ENCODE measurements around the gene BIVM. TPM values are rescaled to one million over a fixed set of nuclear protein-coding genes. Genes with fewer than 3 reads are reported as not detected.

BIVM gene
- total and polyA plus RNA-seq, 2 of the 4 experiments (the other 2 are of a cell fraction) = 7.2 to 12.2 TPM

DNA sequence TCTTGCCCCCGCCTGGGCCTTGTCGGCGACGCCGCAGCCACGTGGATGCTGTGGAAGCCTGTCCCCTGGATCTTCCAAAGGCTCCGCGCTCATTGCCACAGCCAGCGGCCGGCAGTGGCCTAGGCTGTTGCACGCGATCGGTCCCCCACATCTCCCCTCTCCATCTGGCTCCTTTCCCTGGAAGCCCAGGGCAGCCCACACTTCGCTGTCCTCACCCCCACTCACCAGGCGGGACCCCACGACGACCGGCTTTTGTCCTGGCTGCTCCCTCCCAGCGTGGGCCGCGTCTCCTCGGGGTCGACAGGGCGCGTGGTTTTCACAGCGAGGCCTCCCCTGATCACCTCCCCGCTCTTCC is 24.7 kb upstream of the BIVM start:
- H4K20me1 ChIP-seq (ENCODE audit: insufficient read depth, low read length) = no peaks in the 10 kb centered on the region; the same call in 1 of the 2 replicates
- peak overlapping the region; percentile 98 for H3K14ac ChIP-seq (replicated peaks; ENCODE audit: low read depth, low read length)
- H3K4ac ChIP-seq (ENCODE audit: low read depth, low read length) = peak overlapping the region; percentile 98
- ATAC-seq (ENCODE audit: low read depth) (no peak), DNase-seq (no peak)
- H2BK5ac ChIP-seq (ENCODE audit: low read depth, low read length, poor library complexity, severe bottlenecking) = no peak overlapping the region
- H2BK20ac ChIP-seq (ENCODE audit: low read depth, low read length) = no peak overlapping the region
- TF ChIP-seq, protein P1, sequence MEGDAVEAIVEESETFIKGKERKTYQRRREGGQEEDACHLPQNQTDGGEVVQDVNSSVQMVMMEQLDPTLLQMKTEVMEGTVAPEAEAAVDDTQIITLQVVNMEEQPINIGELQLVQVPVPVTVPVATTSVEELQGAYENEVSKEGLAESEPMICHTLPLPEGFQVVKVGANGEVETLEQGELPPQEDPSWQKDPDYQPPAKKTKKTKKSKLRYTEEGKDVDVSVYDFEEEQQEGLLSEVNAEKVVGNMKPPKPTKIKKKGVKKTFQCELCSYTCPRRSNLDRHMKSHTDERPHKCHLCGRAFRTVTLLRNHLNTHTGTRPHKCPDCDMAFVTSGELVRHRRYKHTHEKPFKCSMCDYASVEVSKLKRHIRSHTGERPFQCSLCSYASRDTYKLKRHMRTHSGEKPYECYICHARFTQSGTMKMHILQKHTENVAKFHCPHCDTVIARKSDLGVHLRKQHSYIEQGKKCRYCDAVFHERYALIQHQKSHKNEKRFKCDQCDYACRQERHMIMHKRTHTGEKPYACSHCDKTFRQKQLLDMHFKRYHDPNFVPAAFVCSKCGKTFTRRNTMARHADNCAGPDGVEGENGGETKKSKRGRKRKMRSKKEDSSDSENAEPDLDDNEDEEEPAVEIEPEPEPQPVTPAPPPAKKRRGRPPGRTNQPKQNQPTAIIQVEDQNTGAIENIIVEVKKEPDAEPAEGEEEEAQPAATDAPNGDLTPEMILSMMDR (conservative IDR thresholded peaks at IDR 0.05; ENCODE audit: low read depth, low read length) = no peak
- H3K9me3 ChIP-seq (ENCODE audit: control insufficient read depth, insufficient read depth, low read length) = no peaks in the 10 kb centered on the region
- intact Hi-C loops (cut with micrococcal nuclease) (loop anchor here (5.0 kb wide), 2 partner anchors 67 to 122 kb away; no protein-coding TSS in a partner anchor), in situ Hi-C loops (cut with MboI; ENCODE audit: low sequenced_read_pairs) (no loop called here), dilution Hi-C loops (cut with HindIII; ENCODE audit: low sequenced_read_pairs, unreplicated experiment) (no loop called here)
- peak overlapping the region; percentile 93 for H2AK9ac ChIP-seq (replicated peaks; ENCODE audit: low read depth, low read length, poor library complexity)
- peak overlapping the region; percentile 84 for H3K9ac ChIP-seq (ENCODE audit: low read depth, low read length)
- peak overlapping the region; percentile 66 for H4K91ac ChIP-seq (ENCODE audit: insufficient read depth, low read depth, low read length)
- peak overlapping the region; percentile 72 for H3K4me2 ChIP-seq (ENCODE audit: low read depth, low read length)
- peaks cover 4% of the 10 kb centered on the region; the same call in 1 of the 2 replicates for H3K9me1 ChIP-seq (ENCODE audit: insufficient read depth, low read length)
- ChIA-PET POLR2A (ENCODE audit: unreplicated experiment) (interaction anchor here (0.6 kb wide), 1 partner anchor 42 kb away, joined by 8 read pairs; no protein-coding TSS in a partner anchor), CTCF (no interaction called here)
- 85% methylated on average over 17 of the region's 27 CpGs; no CpG with 5 or more reads in 1 of the 2 experiments for WGBS, 2 experiments (ENCODE audit: extremely low coverage in 2 of 2, insufficient read length in 1 of 2)
- peak overlapping the region; percentile 85 for H3K27ac ChIP-seq (ENCODE audit: insufficient read depth, low read length)
- BruUV-seq (replicated peaks) = no TSS peak
- peak overlapping the region; percentile 100 for H2AFZ ChIP-seq (replicated peaks; ENCODE audit: low read length, poor library complexity)
- peaks cover 2% of the 10 kb centered on the region; the same call in 1 of the 2 replicates for H3K4me1 ChIP-seq (ENCODE audit: control insufficient read depth, insufficient read depth, low read length)
- H3K18ac ChIP-seq (ENCODE audit: low read depth, low read length) = no peak overlapping the region
- peak overlapping the region; percentile 97 for H3K23ac ChIP-seq (ENCODE audit: low read depth, low read length)
- H3K56ac ChIP-seq (ENCODE audit: extremely low read depth, insufficient read depth, low read length) = no peak overlapping the region
- H2AK5ac ChIP-seq (ENCODE audit: low read depth, low read length) = peak overlapping the region; percentile 41
- H3K36me3 ChIP-seq (ENCODE audit: control insufficient read depth, insufficient read depth, low read length) = no peaks in the 10 kb centered on the region
- no peaks in the 10 kb centered on the region for H3K27me3 ChIP-seq (ENCODE audit: control insufficient read depth, insufficient read depth, low read length)
- H2BK120ac ChIP-seq (ENCODE audit: low read depth, low read length) = 0 out of 2 replicates have a peak overlapping the region, but pooled peaks have one; percentile 1
- peak overlapping the region; percentile 76 for H3K4me3 ChIP-seq (ENCODE audit: insufficient read depth, low read depth, low read length)
- H4K8ac ChIP-seq (ENCODE audit: low read depth in 2 of 2, low read length in 2 of 2) = peak overlapping the region; percentile 99
- no peak overlapping the region for H2BK15ac ChIP-seq (ENCODE audit: low read depth, low read length)
- peaks cover 13 to 26% of the 10 kb centered on the region in 2 experiments for H3K79me1 ChIP-seq (ENCODE audit: low read depth in 1 of 2, low read length in 2 of 2)
- H4K5ac ChIP-seq (ENCODE audit: low read depth, low read length) = peak overlapping the region; percentile 76
